AG04449 (cell line): ENCODE data around the gene ITPR2.

ENCODE experiments used
- CTCF ChIA-PET: fragments of 350-600 bp; formaldehyde crosslinking; extraction: SDS; loops from one replicate; lab custom pipeline; 2021; ENCODE audit warnings: antibody characterized with exemption; lab: Yijun Ruan, JAX
- POLR2A ChIA-PET: fragments of 400-600, 350-600 bp; formaldehyde crosslinking; extraction: SDS; loops from one replicate; lab custom pipeline; 2020; ENCODE audit warnings: antibody characterized with exemption, inconsistent platforms; lab: Yijun Ruan, JAX
- DNase-seq: peaks from one replicate; pipeline ENCODE4 v3.0.0-alpha.2; 2010; ENCODE audit warnings: low read depth, low spot score
- H3K4me3 ChIP-seq: 2 replicates; pipeline ENCODE4 v1.5.1; 2011; ENCODE audit warnings: low read depth, mild to moderate bottlenecking, control low read depth, low read length
- CTCF ChIP-seq: IDR thresholded peaks from one replicate; pipeline ENCODE4 v1.5.1; 2011; ENCODE audit warnings: mild to moderate bottlenecking, moderate library complexity, low read length, control low read depth, inconsistent platforms; ENCODE audit not compliant: insufficient read depth; ENCODE audit errors: missing control alignments

Gene ITPR2

GRCh38 chr12:26599096-26599695 is 233.8 kb downstream of the ITPR2 start:
- DNase-seq, result no peak
- H3K4me3 ChIP-seq, result no peak overlapping the region
- ChIA-PET POLR2A (no interaction called here), CTCF (interaction anchor here (0.8 to 2.1 kb wide), 3 partner anchors 15 to 132 kb away, joined by 3 to 12 read pairs (median 3); no protein-coding TSS in a partner anchor)
- TF ChIP-seq CTCF, result no peak

- CTCF ChIA-PET, result interaction anchor here (0.7 kb wide), 1 partner anchor 18 kb away, joined by 4 read pairs; no protein-coding TSS in a partner anchor
- POLR2A ChIA-PET, result no interaction called here
- TF ChIP-seq CTCF, result no peak
Observed at GRCh38 chr12:26595806-26596205, 237.2 kb downstream of the ITPR2 start.

GRCh38 chr12:26580619-26581018 is 252.4 kb downstream of the ITPR2 start:
- ChIA-PET CTCF (interaction anchor here (1.4 kb wide), 1 partner anchor 34 kb away, joined by 3 read pairs; no protein-coding TSS in a partner anchor), POLR2A (no interaction called here)
- no peak for DNase-seq
- no peak for TF ChIP-seq CTCF
- H3K4me3 ChIP-seq, result no peak overlapping the region

More at GRCh38 chr12:26595806-26596205, 237.2 kb downstream of the ITPR2 start:
- DNase-seq, result no peak
- H3K4me3 ChIP-seq, result no peak overlapping the region

- CTCF ChIA-PET, result no interaction called here
Observed at GRCh38 chr12:26576266-26576665, 256.7 kb downstream of the ITPR2 start.

GRCh38 chr12:26573225-26573909 is 259.6 kb downstream of the ITPR2 start:
- TF ChIP-seq CTCF, result no peak
- CTCF ChIA-PET, result no interaction called here
- POLR2A ChIA-PET, result no interaction called here
- H3K4me3 ChIP-seq, result no peak overlapping the region
- DNase-seq, result no peak

More at GRCh38 chr12:26576266-26576665, 256.7 kb downstream of the ITPR2 start:
- no peak for DNase-seq
- no peak for TF ChIP-seq CTCF
- POLR2A ChIA-PET, result no interaction called here
- H3K4me3 ChIP-seq, result no peak overlapping the region

GRCh38 chr12:26572137-26572536 is 260.9 kb downstream of the ITPR2 start:
- no peak overlapping the region for H3K4me3 ChIP-seq
- TF ChIP-seq CTCF, result no peak
- POLR2A ChIA-PET, result no interaction called here
- CTCF ChIA-PET, result no interaction called here
- DNase-seq, result no peak
